Amygdala (tissue), 56 donors: Measurements from ENCODE around the gene SPEM2.

Experiments
- DNase-seq, 56 donors: peaks; one replicate each; lab custom pipeline; 2025; lab: John Stamatoyannopoulos, UW

Gene SPEM2

GRCh38 chr17:7439462-7440112 is 14.2 kb downstream of the SPEM2 start, which contains the start of gene FGF11:
Gene FGF11 (plus strand): TSS chr17:7439512. CDS start chr17:7439621, 109 bp downstream.
- DNase-seq: no peak

DNA sequence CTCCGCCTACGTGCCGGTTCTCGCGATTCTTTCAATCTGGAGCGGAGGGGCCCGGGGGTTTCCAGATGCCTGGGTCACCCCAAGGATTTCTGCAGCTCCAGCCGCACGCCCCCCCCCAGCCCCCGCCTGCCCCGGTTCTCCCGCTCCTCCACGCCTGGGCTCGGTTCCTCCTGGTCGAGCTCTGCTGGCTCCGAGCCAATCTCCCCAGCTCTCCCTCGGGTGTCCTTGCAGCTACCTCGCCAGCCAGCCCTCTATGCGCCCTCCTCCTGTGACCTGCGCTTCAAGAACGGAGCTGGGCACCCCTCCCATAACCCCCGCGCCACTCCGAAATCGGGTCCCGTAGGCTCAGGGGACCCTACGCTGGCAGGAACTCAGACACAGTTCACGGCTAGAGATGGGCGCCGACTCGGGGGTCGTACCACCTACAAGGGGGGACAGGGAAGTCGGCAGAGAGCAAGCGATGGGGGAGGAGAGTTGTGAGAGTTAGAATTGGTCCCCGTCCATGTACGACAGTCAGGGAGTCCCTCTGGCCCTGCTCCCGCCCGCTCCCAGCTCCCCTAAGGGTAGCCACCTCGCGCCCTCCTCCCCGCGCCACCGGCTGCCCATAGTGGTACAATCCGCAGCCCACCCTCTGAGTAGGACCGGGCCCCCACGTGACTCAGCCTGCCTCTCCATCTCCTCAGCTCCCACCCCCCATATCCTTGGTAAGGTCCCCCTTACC is 14.9 kb downstream of the SPEM2 start:
- peak in 14 of 56 donors; percentile 10 to 77 (median 24) for DNase-seq

DNA sequence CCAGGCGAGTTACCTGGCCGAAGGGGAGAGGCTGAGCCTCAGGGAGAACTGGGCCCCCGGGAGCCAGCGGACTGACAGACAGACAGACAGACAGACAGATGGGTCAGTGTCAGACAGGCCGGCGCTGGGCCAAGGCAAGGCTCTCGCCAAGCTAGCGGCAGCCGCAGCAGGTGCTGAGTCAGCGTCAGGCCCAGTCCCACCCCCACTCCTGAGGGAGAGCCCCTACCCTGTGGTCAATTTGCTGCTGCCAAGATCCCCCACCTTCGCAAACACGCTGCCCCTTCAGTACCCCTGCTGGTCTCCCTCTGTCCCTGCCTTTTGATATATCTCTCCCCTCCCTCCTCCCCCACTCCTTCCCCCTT is 15.4 kb downstream of the SPEM2 start:
- DNase-seq: peak in 15 of 56 donors; percentile 15 to 70 (median 33)

DNA sequence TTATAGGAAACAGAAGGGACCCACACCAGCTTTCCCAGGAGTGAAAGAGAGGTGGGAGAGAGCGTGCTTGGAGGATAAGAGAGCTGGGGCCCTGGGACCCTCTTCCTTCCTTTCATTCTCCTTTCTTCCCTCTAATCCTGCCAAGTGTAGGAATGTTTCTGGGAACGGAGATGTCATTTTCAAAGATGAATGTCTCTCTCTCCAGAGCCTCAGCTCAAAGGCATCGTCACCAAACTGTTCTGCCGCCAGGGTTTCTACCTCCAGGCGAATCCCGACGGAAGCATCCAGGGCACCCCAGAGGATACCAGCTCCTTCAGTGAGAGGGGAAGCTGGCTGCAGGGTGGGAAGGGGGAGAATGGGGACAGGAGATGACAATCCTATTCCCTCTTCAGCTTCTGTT is 15.8 kb downstream of the SPEM2 start:
- no peak for DNase-seq

DNA sequence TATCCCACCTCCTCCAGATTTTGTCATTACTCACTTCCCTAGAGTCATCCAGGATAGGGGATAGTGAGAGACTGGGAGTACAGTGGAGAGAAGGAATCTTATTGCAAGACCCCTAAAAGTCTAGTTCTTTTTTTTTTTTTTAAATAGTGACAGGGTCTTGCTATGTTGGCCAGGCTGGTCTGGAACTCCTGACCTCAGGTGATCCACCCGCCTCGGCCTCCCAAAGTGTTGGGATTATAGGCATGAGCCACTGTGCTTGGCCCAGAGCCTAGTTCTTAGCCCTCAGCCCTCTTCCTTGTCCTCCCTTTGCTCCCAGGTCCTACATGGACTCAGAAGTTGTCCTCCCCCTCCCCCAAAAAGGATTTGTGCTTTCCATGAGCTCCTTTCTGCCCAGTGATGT is 16.7 kb downstream of the SPEM2 start:
- DNase-seq: no peak

- DNase-seq: no peak
Measured at GRCh38 chr17:7443499-7444485, 18.4 kb downstream of the SPEM2 start.

DNA sequence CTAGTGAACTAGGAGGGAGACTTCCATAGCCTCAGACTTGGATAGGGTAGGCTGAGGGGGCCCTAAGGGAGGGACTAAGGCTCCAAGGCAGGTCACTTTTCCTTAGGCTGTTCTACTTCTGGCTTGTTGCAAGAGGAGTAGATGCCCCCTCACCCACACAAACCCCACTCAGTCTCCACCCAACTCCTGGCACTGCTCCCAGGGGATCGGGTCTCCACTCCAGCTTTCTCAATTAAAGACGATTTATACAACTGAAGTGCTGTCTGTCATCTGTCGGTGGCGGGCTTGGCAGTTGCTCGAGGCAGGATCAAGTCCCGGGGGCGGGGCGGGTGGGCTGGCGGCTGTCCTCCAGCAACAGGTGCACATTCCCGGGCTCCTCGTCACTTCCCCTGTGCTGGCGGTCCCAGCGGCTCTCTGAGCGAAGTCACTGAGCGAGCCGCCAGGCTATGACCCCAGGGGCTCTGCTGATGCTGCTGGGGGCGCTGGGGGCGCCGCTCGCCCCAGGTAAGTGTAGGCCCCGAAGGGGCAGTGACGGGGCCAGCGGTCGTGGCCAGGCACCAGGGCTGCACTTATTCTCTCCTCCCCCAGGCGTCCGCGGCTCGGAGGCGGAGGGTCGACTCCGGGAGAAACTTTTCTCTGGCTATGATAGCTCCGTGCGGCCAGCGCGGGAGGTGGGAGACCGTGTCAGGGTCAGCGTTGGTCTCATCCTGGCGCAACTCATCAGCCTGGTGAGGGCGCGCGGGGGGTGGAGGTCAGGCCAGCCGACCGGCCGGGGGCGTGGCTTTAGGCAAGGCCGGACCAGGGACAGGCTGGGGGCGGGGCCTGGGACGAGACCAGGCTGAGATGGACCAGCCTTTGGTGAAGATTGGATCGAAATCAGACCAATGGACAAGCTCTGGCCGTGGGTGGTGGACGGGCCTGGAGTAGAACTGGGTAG is 19.5 kb downstream of the SPEM2 start, which contains the start of gene CHRNB1:
Gene CHRNB1 (plus strand): TSS at position 380 of the 937 bp plus-strand sequence. CDS start 67 bp downstream, at position 447.
- DNase-seq: peak in 46 of 56 donors; percentile 25 to 86 (median 54)

DNA sequence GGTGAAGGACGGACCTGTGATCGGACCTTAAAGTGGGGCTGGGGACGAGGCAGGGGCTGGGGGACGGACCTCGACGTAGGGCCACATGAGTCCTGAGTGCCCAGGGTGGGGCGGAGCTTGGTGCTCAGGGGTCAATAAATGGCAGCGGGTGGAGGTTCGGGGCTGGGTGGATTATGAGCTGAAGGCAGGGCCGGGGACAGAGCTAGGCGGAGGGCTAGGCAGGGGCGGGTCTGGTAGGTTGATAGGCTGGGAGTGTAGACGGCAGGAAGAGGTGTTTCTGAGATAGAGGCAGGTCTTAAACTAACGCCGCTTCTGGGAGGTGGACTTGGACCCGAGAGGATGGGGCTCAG is 20.2 kb downstream of the SPEM2 start:
- DNase-seq: peak in 1 of 56 donors; percentile 70

GRCh38 chr17:7448461-7448860 is 23.0 kb downstream of the SPEM2 start:
- no peak for DNase-seq

DNA sequence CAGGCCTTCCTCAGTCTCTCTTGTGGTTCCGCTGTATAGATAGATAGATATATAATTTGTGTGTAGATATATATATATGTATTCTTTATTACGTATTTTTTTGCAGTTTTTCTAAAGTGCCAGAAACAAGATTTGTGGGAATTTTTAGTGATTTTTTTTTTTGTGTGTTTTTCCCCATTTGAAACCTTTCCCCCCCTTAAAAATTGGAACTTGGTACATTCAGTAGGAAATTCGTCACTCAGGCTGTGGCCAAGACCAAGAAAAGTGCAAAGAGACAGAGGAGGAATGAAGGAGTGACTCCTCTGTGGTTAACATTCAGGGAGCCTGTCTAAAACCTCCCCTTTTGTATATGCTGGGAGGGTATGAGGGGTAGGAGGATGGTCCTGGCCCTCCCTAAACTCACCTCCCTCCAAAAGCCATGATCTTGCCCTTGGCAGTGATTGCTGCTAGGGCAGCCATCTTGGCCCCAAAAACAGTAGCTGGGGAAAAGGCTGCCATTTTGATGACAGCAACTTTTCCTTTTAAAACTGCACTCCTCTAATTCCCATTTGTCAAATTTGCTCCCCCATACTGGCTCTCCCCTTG is 34.6 kb downstream of the SPEM2 start:
- DNase-seq: no peak

DNA sequence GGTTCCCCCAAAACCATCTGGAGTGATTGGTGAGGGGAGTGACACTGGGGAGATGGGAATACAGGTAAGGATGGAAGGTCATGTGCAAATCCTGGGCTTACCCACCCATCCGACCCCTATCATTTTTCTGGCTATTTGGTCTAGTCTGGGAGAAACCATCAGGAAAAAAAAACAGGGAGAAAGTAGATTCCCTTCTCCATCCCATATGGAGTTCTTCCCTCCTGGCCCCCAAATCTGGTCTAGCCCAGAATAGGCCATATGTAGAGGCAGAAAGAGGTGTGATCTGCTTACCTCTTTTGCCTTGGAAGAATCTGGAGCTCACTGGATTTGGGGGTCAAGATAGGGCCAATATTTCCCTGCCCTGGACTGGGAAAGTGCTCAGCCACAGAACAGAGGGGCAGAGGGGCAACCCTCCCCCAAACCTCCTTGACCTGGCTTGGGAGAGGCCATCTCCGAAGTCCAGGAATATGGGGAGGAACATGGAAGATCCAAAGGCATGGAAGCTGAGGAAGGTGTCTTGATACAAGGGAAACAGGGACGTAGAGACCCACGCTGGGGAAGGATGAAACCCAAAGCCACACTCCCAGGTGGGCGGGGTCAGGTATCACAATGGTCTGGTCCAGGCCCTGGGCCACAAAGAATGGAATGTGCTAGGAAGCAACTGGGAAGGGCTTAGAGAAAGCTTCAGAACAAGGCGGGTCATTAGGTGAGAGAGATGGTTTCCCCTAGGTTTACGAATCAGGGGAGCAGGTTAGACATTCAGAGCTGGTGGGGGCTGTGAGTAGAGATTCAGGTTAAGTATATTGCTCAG is 35.6 kb downstream of the SPEM2 start:
- DNase-seq: no peak

DNA sequence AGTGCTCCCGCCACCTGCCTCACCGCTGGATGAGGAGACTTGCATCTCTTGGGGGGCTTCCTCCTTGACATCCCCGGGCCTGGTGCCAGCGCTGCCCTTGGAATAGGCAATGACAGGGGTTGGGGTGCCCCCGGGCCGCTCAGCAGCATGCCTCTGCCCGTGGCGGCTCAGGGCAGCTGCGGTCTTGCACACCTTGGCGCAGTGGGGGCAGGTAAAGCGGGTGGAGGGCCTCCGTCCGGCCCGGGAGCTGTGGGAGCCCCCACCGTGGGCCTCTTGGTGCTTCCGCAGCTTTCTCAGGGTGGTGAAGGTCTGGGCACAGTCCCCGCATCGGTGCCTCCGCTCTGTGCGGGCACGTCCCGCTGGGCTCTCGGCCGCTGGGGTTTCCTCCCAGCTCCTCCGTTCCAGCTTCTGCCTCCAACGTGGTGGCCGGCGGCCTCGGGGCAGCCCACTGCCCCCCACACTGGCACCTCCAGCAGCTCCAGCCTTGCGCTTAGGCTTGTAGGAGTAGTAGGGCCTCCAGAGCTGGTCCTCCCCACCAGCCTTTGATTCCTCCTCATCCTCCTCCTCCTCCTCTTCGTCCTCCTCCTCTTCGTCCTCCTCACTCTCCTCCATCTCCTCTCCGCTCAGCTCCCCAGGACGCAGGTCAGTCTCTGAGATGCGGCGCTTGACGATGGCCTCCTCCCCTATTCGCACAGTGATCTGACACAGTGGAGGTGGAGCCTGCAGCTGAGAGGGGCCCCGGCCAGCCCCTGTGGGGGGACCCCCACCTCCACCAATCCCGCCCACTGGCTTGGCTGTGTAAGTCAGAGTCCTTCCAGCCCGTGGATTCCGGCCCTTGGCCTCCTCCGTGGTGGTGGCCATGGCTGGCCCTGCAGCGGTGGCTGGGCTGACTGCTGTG is 37.3 kb downstream of the SPEM2 start:
- no peak for DNase-seq

DNA sequence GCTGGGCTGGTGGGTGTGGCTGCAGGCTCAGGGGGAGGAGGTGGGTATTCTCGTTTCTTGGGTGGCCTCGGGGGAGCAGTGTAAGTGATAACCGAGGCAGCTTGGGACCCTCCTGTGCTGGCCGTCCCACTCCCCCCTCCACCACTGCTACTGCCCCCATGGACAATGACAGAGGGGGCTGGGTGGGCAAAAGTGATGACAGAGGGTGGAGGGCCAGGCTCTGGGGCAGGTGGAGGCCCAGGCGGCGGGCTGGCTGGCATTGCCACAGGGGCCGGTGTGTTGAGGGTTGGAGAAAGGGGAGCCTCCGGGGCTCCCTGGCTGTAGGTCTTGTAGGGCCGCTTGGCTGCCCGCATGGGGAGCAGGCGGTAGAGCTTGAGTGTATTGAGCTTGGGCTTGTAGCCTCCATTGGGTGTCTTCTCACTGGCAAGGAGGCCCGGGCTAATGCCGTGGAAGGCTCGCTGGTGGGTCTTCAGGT is 38.0 kb downstream of the SPEM2 start:
- no peak for DNase-seq

DNA sequence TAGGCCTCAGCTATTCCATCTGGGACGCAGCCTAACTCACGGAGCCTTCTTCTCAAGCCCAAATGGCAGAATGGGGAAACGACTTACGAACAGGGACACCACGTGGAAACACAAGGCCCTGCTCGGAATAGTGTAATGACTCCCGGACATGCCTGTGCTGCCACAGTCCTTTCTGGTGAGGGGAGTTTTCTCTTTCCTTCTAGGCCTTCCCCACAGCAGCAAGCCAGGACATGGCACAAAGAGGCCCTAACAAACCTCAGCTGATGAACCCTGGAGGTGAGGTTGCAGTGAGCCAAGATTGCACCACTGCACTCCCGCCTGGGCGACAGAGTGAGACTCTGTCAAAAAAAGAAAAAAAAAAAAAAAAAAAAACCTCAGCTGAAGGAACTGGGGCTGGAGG is 38.7 kb downstream of the SPEM2 start:
- no peak for DNase-seq

DNA sequence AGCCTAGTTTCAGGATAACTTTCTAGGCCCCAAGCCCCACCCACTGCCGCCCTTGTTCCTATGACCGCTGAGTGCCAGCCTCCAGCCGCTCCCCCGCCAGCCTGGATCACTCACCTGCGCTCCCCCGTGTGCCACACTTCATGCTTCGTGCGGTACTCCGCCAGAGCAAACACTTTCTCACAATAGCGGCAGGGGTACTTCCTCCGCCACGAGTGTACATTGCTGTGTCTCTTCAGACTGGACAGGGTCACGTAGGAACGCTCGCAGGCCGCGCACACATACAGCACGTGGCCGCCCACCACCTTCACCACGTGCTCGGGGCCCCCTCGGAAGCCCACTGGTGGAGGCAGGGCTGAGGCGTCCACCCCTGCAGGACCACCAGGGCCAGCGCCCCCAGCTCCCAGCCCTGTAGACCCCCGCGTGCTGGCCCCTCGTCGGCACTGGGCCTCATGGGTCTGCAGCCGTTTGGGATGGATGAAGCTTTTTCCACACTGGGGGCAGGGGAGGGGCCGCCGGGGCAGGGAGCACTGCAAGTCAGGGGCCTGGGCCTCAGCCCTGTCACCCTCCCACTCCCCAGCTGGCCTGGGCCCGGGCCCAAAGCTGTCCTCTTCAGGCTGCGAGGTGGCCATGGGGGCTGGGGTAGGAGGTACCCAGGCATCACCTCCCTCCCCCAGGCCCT is 40.3 kb downstream of the SPEM2 start:
- no peak for DNase-seq

GRCh38 chr17:7466318-7466638 is 40.9 kb downstream of the SPEM2 start:
- no peak for DNase-seq
